ENCODE data around the gene ZNF648. TPM values are rescaled to one million over a fixed set of nuclear protein-coding genes. Genes with fewer than 3 reads are reported as not detected.

Gene ZNF648
- total and polyA plus RNA-seq, 4 donors = 0.02 to 0.67 (median 0.20) TPM

GRCh38 chr1:182029379-182030331, 31.9 kb downstream of the ZNF648 start:
- Histone ChIP-seq H3K4me3 (ENCODE audit: low read depth in 1 of 3, low read length in 3 of 3) (peak overlapping the region; percentile 74 to 96 (median 81)), H3K9ac (ENCODE audit: low read depth in 1 of 2, low read length in 2 of 2) (peak overlapping the region; percentile 35 to 95), H3K9me3 (ENCODE audit: control insufficient read depth in 4 of 4, low read length in 3 of 4) (no peaks in the 10 kb centered on the region), H3K36me3 (ENCODE audit: control insufficient read depth in 4 of 4, insufficient read depth in 3 of 4, low read depth in 1 of 4, low read length in 3 of 4) (no peaks in the 10 kb centered on the region), H3K4me1 (ENCODE audit: control insufficient read depth in 4 of 4, insufficient read depth in 4 of 4, low read length in 3 of 4) (peaks cover 0 to 8% (median 5%) of the 10 kb centered on the region in 4 donors), H3K27me3 (ENCODE audit: control insufficient read depth in 4 of 4, insufficient read depth in 4 of 4, low read length in 3 of 4) (no peaks in the 10 kb centered on the region), H3K27ac (ENCODE audit: low read depth in 1 of 2, low read length in 2 of 2) (peak overlapping the region; percentile 83 to 85)
- WGBS = 1% methylated on average over 68 of the region's 68 CpGs
- DNase-seq (ENCODE audit: low spot score) = peak; percentile 98
- TF ChIP-seq JUND (IDR thresholded peaks at IDR 0.05) = no peak
- TF ChIP-seq HNF4G (IDR thresholded peaks at IDR 0.05) = no peak
- peak; percentile 62 for TF ChIP-seq SP1 (IDR thresholded peaks at IDR 0.05)
- TF ChIP-seq GABPA (IDR thresholded peaks at IDR 0.05 in 1 of 2, conservative IDR thresholded peaks at IDR 0.05 in 1 of 2) = peak in 1 of 2 donors; percentile 48
- TF ChIP-seq YY1 (IDR thresholded peaks at IDR 0.05) = peak; percentile 46
- TF ChIP-seq HNF4A (conservative IDR thresholded peaks at IDR 0.05) = peak in 1 of 2 donors; percentile 27
- peak in 1 of 2 donors; percentile 49 for TF ChIP-seq RAD21 (IDR thresholded peaks at IDR 0.05)
- peak; percentile 41 for TF ChIP-seq CTCF (IDR thresholded peaks at IDR 0.05; ENCODE audit: low read depth, low read length, missing input control)
- TF ChIP-seq FOXA2 (IDR thresholded peaks at IDR 0.05) = no peak
- peak in 1 of 2 donors; percentile 0 for TF ChIP-seq RXRA (IDR thresholded peaks at IDR 0.05)
- peak; percentile 89 for TF ChIP-seq TAF1 (conservative IDR thresholded peaks at IDR 0.05)
- peak; percentile 77 for TF ChIP-seq REST (IDR thresholded peaks at IDR 0.05)
- TF ChIP-seq EGR1 (IDR thresholded peaks at IDR 0.05; ENCODE audit: low read depth in 2 of 2) = no peak

GRCh38 chr1:182029002-182029378, 32.5 kb downstream of the ZNF648 start:
- TF ChIP-seq REST (IDR thresholded peaks at IDR 0.05) = peak; percentile 32
- no peak for TF ChIP-seq RXRA (IDR thresholded peaks at IDR 0.05)
- WGBS = 4% methylated on average over 2 of the region's 2 CpGs
- H3K4me3 ChIP-seq (ENCODE audit: low read depth in 1 of 3, low read length in 3 of 3) = peak overlapping the region; percentile 74 to 96 (median 81)
- H3K27me3 ChIP-seq (ENCODE audit: control insufficient read depth in 4 of 4, insufficient read depth in 4 of 4, low read length in 3 of 4) = no peaks in the 10 kb centered on the region
- no peak for DNase-seq (ENCODE audit: low spot score)
- peaks cover 0 to 8% (median 5%) of the 10 kb centered on the region in 4 donors for H3K4me1 ChIP-seq (ENCODE audit: control insufficient read depth in 4 of 4, insufficient read depth in 4 of 4, low read length in 3 of 4)
- H3K27ac ChIP-seq (ENCODE audit: low read depth in 1 of 2, low read length in 2 of 2) = peak overlapping the region; percentile 83 to 85
- no peaks in the 10 kb centered on the region for H3K9me3 ChIP-seq (ENCODE audit: control insufficient read depth in 4 of 4, low read length in 3 of 4)
- peak overlapping the region; percentile 35 to 95 for H3K9ac ChIP-seq (ENCODE audit: low read depth in 1 of 2, low read length in 2 of 2)
- H3K36me3 ChIP-seq (ENCODE audit: control insufficient read depth in 4 of 4, insufficient read depth in 3 of 4, low read depth in 1 of 4, low read length in 3 of 4) = no peaks in the 10 kb centered on the region

Measured in liver (tissue), 9 donors.